ENCODE data around the gene PTPN2.

Gene PTPN2

GRCh38 chr18:12857215-12857905 lies 26.7 kb downstream of the PTPN2 start:
- DNase-seq: peak; percentile 39

GRCh38 chr18:12855916-12856315 lies 28.1 kb downstream of the PTPN2 start:
- no peak for DNase-seq

DNA sequence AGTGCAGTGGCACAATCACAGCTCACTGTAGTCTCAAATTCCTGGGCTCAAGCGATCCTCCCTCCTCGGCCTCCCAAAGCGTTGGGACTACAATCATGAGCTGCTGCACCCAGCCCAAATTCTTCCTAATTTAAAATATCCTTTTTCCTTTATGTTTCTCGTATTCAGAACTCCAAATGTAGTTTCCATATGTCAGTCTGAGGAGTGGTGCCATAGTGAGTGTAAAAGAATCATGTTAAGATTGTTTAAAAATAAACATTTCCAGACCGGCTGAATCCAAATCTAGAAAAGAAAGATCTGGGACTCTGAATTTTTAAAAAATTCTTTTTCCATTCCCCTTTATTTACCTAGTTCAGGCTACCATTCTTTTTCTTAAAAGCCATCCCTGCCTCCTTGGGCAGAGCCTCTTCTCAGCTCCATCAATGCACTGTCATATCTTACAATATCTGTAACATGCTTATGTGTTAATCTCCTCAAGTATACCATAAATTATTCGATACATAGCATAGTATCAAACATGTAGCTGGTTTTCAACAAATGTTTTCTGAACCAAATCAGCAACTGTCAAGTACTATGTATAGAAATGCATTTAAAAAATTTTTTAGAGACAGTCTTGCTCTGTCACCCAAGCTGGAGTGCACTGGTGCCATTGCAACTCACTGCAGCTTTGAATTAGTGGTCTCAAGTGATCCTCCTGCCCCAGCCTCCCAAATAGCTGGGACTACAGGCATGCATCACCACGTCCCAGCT lies 31.3 kb downstream of the PTPN2 start:
- no peak for DNase-seq

DNA sequence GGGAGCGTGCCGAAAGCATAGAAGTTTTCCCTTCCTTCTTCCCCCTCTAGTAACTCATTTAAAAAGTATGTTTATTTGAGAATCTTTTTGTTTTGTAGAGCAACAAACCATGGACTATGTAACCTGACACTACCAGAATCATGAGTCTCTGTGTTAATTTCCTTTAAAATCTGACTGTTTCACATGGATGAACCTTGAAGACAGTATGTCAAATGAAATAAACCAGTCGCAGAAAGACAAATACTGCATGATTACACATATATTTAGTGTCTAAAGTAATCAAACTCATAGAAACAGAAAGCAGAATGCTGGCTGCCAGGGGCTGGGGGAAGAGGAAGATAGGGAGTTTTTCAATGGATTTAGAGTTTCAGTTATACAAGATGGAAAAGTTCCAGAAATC lies 32.3 kb downstream of the PTPN2 start:
- DNase-seq: no peak

DNA sequence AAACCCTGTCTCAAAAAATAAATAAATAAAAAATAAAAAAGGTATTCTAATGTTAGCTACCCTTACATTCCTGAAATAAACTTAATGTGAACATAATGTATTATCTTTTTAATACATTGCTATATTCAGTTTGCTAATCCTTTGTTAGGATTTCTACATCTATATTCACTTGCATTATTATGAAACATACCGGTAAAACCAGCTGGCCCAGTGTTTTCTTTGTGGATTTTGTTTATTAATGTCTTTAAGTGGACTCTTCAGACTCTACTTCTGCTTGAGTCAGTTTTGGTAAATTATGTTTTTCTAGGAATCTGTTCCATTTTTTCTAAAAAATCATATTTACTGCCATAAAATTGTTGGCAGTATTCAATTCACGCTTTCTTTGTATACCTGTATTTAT lies 34.5 kb downstream of the PTPN2 start:
- no peak for DNase-seq

- DNase-seq: no peak
Observed at GRCh38 chr18:12848405-12848804, 35.6 kb downstream of the PTPN2 start.

DNA sequence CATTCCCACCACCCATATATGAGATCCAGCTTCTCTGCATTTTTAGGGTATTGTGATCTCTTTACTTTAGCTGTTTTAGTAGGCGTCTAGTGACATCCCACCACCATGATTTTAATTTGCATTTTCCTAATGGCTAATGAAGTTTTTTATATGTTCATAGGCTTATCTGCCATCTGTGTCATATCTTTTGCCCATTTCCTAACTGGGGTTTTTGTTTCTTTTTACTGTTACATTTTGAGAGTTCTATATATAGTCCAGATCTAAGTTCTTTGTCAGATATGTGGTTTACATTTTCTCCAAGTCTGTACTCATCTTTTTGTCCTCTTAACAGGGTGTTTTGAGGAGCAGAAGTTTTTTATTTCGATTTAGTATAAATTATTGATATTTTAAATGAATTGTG lies 39.6 kb downstream of the PTPN2 start:
- no peak for DNase-seq

GRCh38 chr18:12843420-12844350 lies 40.4 kb downstream of the PTPN2 start:
- no peak for DNase-seq

- DNase-seq: no peak
Observed at GRCh38 chr18:12842459-12843380, 41.3 kb downstream of the PTPN2 start.

DNA sequence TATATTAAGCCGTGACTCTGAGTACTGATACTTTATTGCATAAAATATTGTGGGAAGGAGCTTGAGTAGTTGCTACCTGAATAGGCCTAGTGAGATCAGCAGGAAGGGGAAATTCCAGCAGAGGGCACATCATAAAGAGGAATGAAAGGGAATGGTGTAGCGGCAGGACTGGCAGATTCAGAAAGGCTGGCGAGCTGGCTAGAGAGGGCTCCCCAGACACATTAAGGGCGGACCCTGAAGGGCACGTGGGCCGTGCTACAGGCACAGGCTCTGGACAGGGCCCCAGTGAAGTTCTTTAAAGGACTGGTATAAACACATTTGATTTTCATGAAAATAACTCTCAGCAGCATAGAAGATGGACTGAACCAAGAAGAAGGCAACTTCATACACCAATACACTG lies 43.0 kb downstream of the PTPN2 start:
- no peak for DNase-seq

- DNase-seq: no peak
Observed at GRCh38 chr18:12840382-12840781, 43.7 kb downstream of the PTPN2 start.

GRCh38 chr18:12839526-12840196 lies 44.4 kb downstream of the PTPN2 start:
- peak; percentile 87 for DNase-seq

GRCh38 chr18:12839057-12839525 lies 44.9 kb downstream of the PTPN2 start:
- DNase-seq: no peak

- peak; percentile 90 for DNase-seq
Observed at GRCh38 chr18:12838178-12838634, 45.8 kb downstream of the PTPN2 start.

GRCh38 chr18:12837747-12838146 lies 46.3 kb downstream of the PTPN2 start:
- no peak for DNase-seq

- DNase-seq: no peak
Observed at GRCh38 chr18:12836551-12836950, 47.5 kb downstream of the PTPN2 start.

DNA sequence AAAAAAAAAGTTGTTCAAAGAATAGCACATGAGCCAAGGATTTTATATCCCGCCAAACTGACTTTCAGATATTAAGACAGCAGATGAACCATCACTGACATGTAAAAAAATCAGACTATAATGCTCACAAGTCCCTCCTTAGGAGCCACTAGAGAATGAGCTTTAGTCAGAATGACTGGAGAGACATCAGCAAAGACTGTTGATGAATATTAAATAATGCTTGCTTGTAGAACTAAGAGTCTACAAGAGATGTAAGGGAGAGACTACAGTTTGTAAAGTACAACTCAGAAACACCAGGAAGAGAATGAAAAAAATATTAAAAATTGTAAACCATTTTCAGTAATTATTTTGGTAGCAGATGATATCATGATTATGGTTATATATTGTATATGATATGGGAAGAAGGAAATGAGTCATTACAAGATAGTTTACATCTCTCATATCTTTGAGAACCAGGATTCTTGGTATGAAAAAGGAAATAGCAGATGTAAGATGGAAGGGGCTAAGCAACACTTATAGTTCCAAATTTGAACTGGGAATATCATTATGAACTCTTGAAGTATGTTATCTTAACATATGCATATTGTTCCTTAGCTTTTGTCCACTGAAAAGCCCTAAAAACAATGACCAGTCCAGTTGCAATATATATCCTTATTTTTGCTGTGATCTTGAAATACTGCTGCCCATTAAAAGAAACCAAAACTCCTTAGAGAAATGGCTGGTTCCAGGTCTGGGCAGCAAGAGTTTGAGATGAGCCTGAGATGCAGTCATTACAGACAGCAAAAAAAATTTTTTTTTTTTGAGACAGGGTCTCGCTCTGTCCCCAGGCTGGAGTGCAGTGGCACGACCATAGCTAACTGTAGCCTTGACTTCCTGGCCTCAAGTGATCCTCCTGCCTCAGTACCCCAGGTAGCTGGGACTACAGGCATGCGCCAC lies 55.7 kb downstream of the PTPN2 start:
- no peak for DNase-seq

DNA sequence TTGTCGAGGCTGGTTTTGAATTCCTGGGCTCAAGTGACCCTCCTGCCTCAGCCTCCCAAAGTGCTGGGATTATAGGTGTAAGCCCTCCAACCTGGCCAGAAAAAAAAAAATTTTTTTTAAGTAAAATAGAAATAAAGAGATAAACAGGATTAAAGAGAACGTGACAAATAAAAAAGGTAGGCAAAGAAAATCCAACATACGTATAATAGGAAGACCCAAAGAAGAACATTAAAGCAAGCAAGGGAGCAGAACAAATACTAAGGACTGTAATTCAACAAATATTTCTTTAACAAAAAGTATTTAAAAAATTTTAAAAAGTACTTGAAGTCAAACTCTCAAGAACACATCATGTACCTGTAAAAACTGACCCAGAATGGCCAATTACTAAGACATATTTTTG lies 56.4 kb downstream of the PTPN2 start:
- DNase-seq: no peak

- no peak for DNase-seq
Observed at GRCh38 chr18:12825230-12825629, 58.8 kb downstream of the PTPN2 start.

- no peak for DNase-seq
Observed at GRCh38 chr18:12823892-12824291, 60.1 kb downstream of the PTPN2 start.

Data from GF-D8 (cell line).